Osteoblast (primary cell): ENCODE data around the gene TMEM236. TPM values are rescaled to one million over a fixed set of nuclear protein-coding genes. Genes with fewer than 3 reads are reported as not detected.

Source experiments
- DNase-seq: peaks from one replicate; pipeline ENCODE4 v3.0.0; 2011; ENCODE audit warnings: low spot score, mixed read lengths; ENCODE audit not compliant: insufficient read length; ENCODE audit errors: missing footprints
- H2AFZ ChIP-seq: 2 replicates; pipeline ENCODE4 v1.6.0; 2011; ENCODE audit warnings: mild to moderate bottlenecking, low read length
- H3K27ac ChIP-seq: 2 replicates; pipeline ENCODE4 v1.5.1; 2011; ENCODE audit warnings: mild to moderate bottlenecking, low read depth, low read length, moderate library complexity
- H3K27me3 ChIP-seq: 2 replicates; pipeline ENCODE4 v1.6.0; 2012; ENCODE audit warnings: mild to moderate bottlenecking, control low read depth, inconsistent platforms, low read length, moderate library complexity; ENCODE audit not compliant: insufficient read depth
- H3K36me3 ChIP-seq: 2 replicates; pipeline ENCODE4 v1.5.1; 2011; ENCODE audit warnings: mild to moderate bottlenecking, low read length, control low read depth, moderate library complexity; ENCODE audit not compliant: insufficient read depth
- H3K4me1 ChIP-seq: 2 replicates; pipeline ENCODE4 v1.5.1; 2011; ENCODE audit warnings: mild to moderate bottlenecking, low read length, control low read depth, moderate library complexity; ENCODE audit not compliant: insufficient read depth
- H3K4me2 ChIP-seq: 2 replicates; pipeline ENCODE4 v1.6.0; 2011; ENCODE audit warnings: mild to moderate bottlenecking, low read length; ENCODE audit not compliant: insufficient read depth
- H3K4me3 ChIP-seq: fragments of 200-600 bp; sonication (generic); 3 replicates; pipeline ENCODE4 v1.5.1; 2012; ENCODE audit warnings: mild to moderate bottlenecking, low read length, inconsistent platforms; ENCODE audit not compliant: insufficient read depth
- H3K79me2 ChIP-seq: 2 replicates; pipeline ENCODE4 v1.6.0; 2012; ENCODE audit warnings: mild to moderate bottlenecking, low read length, control low read depth, inconsistent platforms; ENCODE audit not compliant: insufficient read depth
- H3K9me3 ChIP-seq: 2 replicates; pipeline ENCODE4 v1.5.1; 2011; ENCODE audit warnings: low read depth, low read length, control low read depth
- H4K20me1 ChIP-seq: 2 replicates; pipeline ENCODE4 v1.6.0; 2012; ENCODE audit warnings: mild to moderate bottlenecking, low read length, control low read depth; ENCODE audit not compliant: insufficient read depth
- total RNA-seq: library from RNA; depleted of rRNA; stranded (reverse); fragments of >200 nt; gene quantifications from 2 replicates; pipeline ENCODE4 v1.2.3, GENCODE V29; 2012
- TF ChIP-seq, protein P1 (sequence below): IDR thresholded peaks from 2 replicates; pipeline ENCODE4 v1.5.1; 2011; ENCODE audit warnings: mild to moderate bottlenecking, low read depth, low read length, moderate library complexity; ENCODE audit errors: extremely low read depth

Gene TMEM236
- total RNA-seq, 1 donor = under 0.01 TPM

DNA sequence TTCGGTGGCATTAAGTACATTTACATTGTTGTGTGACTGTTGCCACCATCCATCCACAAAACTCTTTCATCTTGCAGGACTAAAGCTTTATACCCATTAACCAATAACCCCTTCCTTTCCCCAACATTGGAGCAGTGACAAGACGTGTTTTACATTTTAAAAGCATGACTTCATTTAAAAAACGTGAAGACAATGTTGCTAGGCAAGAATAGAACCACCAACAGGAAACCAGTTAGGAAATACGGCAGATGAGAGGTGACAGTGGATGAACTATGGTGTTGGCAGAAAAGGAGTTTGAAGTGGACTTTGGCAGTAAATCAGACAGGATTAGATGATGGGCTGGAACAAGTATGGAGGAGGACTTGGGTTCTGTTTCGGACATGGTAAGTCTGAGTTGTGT lies 17.0 kb downstream of the TMEM236 start:
- H2AFZ ChIP-seq = peak overlapping the region; percentile 63
- H3K4me2 ChIP-seq = peak overlapping the region; percentile 56
- H3K27ac ChIP-seq = peak overlapping the region; percentile 25
- H3K27me3 ChIP-seq = no peaks in the 10 kb centered on the region
- H3K4me1 ChIP-seq = peaks cover 16% of the 10 kb centered on the region
- no peaks in the 10 kb centered on the region for H3K79me2 ChIP-seq
- TF ChIP-seq, protein P1, sequence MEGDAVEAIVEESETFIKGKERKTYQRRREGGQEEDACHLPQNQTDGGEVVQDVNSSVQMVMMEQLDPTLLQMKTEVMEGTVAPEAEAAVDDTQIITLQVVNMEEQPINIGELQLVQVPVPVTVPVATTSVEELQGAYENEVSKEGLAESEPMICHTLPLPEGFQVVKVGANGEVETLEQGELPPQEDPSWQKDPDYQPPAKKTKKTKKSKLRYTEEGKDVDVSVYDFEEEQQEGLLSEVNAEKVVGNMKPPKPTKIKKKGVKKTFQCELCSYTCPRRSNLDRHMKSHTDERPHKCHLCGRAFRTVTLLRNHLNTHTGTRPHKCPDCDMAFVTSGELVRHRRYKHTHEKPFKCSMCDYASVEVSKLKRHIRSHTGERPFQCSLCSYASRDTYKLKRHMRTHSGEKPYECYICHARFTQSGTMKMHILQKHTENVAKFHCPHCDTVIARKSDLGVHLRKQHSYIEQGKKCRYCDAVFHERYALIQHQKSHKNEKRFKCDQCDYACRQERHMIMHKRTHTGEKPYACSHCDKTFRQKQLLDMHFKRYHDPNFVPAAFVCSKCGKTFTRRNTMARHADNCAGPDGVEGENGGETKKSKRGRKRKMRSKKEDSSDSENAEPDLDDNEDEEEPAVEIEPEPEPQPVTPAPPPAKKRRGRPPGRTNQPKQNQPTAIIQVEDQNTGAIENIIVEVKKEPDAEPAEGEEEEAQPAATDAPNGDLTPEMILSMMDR = no peak
- no peaks in the 10 kb centered on the region for H3K36me3 ChIP-seq
- no peak overlapping the region for H3K4me3 ChIP-seq
- H3K9me3 ChIP-seq = no peaks in the 10 kb centered on the region
- no peaks in the 10 kb centered on the region for H4K20me1 ChIP-seq
- DNase-seq = peak; percentile 84

DNA sequence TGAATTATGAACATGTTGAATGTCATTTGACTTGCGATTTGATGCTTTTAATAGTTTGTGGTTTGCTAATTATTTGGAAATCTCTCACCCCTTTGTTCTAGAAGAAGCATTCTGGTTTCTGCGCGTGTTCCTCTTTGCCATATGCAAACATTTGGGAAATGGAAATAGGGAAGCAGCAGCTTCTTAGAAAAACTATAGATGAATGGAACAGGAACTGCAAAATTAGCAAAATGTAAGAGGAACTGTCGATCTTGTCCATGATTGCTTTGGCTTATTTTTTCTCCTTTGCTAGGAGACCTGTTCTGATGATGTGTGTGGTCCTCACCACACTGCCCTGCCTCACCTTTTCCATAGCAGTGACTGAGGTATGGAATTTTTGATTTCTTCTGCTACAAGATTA lies 19.0 kb downstream of the TMEM236 start:
- Histone ChIP-seq H3K4me2 (no peak overlapping the region), H3K27me3 (no peaks in the 10 kb centered on the region), H3K4me3 (no peak overlapping the region), H3K27ac (no peak overlapping the region), H3K9me3 (no peaks in the 10 kb centered on the region), H4K20me1 (no peaks in the 10 kb centered on the region), H3K79me2 (no peaks in the 10 kb centered on the region), H2AFZ (no peak overlapping the region), H3K4me1 (peaks cover 16% of the 10 kb centered on the region), H3K36me3 (no peaks in the 10 kb centered on the region)
- DNase-seq = no peak
- TF ChIP-seq, protein P1 = no peak

DNA sequence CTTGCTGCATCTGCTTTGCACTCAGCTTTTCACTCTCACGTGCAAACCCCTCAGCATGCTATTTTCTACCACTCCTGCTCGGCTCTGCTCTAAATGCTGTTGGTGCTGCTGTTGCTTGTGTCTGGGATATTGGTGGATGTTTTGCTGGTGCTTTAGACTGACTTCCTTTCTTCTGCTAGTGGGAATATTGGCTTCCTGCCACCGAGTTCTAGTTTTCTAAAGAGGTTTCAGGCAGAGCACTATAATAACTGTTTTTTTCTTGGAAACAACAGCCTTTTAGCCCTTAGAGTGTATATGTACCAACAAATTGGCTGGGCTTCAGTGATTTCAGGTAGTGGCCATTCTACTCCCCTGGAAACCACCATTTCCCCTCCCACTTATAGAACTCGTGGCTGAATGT lies 27.8 kb downstream of the TMEM236 start:
- TF ChIP-seq, protein P1 = no peak
- Histone ChIP-seq H3K4me1 (peaks cover 22% of the 10 kb centered on the region), H3K27me3 (no peaks in the 10 kb centered on the region), H3K36me3 (no peaks in the 10 kb centered on the region), H3K4me3 (no peak overlapping the region), H3K79me2 (no peaks in the 10 kb centered on the region), H3K4me2 (no peak overlapping the region), H3K9me3 (no peaks in the 10 kb centered on the region), H2AFZ (no peak overlapping the region), H4K20me1 (no peaks in the 10 kb centered on the region), H3K27ac (no peak overlapping the region)
- no peak for DNase-seq

DNA sequence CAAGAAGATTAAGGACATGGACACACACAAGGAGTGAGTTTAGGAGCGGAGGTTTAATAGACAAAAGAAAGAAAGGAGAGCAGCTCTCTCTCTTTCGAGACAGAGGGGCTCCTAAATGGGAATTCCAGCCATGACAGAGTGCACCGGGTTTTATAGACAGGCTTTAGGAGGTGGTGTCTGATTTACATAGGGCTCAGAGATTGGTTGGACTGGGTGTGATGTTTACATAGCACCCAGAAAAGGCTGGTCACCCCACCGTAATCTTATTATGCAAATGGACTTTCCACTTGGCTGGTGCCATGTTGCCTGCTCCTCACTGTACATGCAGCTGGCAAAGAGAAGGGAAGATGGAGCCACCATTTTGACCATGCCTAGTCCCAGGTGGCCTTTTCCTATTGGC lies 28.7 kb downstream of the TMEM236 start:
- Histone ChIP-seq H2AFZ (no peak overlapping the region), H3K79me2 (no peaks in the 10 kb centered on the region), H3K27me3 (no peaks in the 10 kb centered on the region), H3K27ac (no peak overlapping the region), H3K4me3 (no peak overlapping the region), H3K4me1 (peaks cover 31% of the 10 kb centered on the region), H4K20me1 (no peaks in the 10 kb centered on the region), H3K4me2 (no peak overlapping the region), H3K9me3 (no peaks in the 10 kb centered on the region), H3K36me3 (no peaks in the 10 kb centered on the region)
- TF ChIP-seq, protein P1 = no peak
- DNase-seq = no peak
